HepG2 (cell line): Measurements from ENCODE around the gene SLIT3.

Source experiments
- ZNF660 ChIP-seq: sonication (generic); formaldehyde crosslinking; IDR thresholded peaks from 2 replicates; pipeline ENCODE4 v1.5.1; 2020; ENCODE audit warnings: mild to moderate bottlenecking, low read depth, missing genetic modification reagents, borderline replicate concordance
- ZNF678 ChIP-seq: sonication (generic); formaldehyde crosslinking; IDR thresholded peaks from 2 replicates; pipeline ENCODE4 v1.4.0; 2020; ENCODE audit warnings: mild to moderate bottlenecking, missing genetic modification reagents
- TF ChIP-seq, protein P1 (sequence below), 2 experiments: fragments of 450-650 bp in 1 of 2; sonication (generic) in 1 of 2; formaldehyde crosslinking in 1 of 2; IDR thresholded peaks; 2 replicates each; pipeline versions ENCODE4 v1.6.1 to v1.8.0; 2016 to 2022; ENCODE audit warnings: antibody characterized with exemption in 1 of 2, mild to moderate bottlenecking in 1 of 2, missing genetic modification reagents in 1 of 2
- TF ChIP-seq, protein P2 (sequence below): sonication (generic); formaldehyde crosslinking; IDR thresholded peaks from 2 replicates; pipeline ENCODE4 v1.5.0; 2020; ENCODE audit warnings: mild to moderate bottlenecking, missing genetic modification reagents
- TF ChIP-seq, protein P3 (sequence below): sonication (generic); formaldehyde crosslinking; IDR thresholded peaks from 2 replicates; pipeline ENCODE4 v1.5.1; 2020; ENCODE audit warnings: mild to moderate bottlenecking, missing genetic modification reagents, borderline replicate concordance

DNA sequence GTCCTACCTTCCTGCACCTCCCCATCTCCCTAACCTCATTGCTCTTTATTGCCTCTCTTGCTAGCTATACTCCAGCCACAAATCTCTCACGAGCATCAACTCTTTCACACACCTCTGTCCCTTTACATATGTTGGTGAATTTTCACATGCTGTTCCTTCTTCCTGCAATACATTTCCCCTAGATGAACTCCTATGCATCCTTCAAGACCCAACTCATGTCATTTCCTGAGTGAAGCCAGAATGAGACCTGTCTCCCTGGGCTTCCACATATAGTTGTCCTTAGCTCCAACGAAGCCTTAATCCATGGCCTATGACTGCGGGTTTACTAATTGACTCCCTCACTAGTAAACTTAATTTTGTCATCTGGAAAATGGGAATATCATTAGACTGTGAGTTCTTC lies 424.5 kb downstream of the SLIT3 start:
- TF ChIP-seq ZNF678 (CRISPR knock-in tag): no peak
- TF ChIP-seq, protein P1, sequence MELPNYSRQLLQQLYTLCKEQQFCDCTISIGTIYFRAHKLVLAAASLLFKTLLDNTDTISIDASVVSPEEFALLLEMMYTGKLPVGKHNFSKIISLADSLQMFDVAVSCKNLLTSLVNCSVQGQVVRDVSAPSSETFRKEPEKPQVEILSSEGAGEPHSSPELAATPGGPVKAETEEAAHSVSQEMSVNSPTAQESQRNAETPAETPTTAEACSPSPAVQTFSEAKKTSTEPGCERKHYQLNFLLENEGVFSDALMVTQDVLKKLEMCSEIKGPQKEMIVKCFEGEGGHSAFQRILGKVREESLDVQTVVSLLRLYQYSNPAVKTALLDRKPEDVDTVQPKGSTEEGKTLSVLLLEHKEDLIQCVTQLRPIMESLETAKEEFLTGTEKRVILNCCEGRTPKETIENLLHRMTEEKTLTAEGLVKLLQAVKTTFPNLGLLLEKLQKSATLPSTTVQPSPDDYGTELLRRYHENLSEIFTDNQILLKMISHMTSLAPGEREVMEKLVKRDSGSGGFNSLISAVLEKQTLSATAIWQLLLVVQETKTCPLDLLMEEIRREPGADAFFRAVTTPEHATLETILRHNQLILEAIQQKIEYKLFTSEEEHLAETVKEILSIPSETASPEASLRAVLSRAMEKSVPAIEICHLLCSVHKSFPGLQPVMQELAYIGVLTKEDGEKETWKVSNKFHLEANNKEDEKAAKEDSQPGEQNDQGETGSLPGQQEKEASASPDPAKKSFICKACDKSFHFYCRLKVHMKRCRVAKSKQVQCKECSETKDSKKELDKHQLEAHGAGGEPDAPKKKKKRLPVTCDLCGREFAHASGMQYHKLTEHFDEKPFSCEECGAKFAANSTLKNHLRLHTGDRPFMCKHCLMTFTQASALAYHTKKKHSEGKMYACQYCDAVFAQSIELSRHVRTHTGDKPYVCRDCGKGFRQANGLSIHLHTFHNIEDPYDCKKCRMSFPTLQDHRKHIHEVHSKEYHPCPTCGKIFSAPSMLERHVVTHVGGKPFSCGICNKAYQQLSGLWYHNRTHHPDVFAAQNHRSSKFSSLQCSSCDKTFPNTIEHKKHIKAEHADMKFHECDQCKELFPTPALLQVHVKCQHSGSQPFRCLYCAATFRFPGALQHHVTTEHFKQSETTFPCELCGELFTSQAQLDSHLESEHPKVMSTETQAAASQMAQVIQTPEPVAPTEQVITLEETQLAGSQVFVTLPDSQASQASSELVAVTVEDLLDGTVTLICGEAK (IDR thresholded peaks at IDR 0.05): no peak
- TF ChIP-seq, protein P1 (CRISPR knock-in tag; IDR thresholded peaks at IDR 0.05): no peak
- TF ChIP-seq, protein P2, sequence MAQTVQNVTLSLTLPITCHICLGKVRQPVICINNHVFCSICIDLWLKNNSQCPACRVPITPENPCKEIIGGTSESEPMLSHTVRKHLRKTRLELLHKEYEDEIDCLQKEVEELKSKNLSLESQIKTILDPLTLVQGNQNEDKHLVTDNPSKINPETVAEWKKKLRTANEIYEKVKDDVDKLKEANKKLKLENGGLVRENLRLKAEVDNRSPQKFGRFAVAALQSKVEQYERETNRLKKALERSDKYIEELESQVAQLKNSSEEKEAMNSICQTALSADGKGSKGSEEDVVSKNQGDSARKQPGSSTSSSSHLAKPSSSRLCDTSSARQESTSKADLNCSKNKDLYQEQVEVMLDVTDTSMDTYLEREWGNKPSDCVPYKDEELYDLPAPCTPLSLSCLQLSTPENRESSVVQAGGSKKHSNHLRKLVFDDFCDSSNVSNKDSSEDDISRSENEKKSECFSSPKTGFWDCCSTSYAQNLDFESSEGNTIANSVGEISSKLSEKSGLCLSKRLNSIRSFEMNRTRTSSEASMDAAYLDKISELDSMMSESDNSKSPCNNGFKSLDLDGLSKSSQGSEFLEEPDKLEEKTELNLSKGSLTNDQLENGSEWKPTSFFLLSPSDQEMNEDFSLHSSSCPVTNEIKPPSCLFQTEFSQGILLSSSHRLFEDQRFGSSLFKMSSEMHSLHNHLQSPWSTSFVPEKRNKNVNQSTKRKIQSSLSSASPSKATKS (CRISPR knock-in tag): no peak
- TF ChIP-seq, protein P3, sequence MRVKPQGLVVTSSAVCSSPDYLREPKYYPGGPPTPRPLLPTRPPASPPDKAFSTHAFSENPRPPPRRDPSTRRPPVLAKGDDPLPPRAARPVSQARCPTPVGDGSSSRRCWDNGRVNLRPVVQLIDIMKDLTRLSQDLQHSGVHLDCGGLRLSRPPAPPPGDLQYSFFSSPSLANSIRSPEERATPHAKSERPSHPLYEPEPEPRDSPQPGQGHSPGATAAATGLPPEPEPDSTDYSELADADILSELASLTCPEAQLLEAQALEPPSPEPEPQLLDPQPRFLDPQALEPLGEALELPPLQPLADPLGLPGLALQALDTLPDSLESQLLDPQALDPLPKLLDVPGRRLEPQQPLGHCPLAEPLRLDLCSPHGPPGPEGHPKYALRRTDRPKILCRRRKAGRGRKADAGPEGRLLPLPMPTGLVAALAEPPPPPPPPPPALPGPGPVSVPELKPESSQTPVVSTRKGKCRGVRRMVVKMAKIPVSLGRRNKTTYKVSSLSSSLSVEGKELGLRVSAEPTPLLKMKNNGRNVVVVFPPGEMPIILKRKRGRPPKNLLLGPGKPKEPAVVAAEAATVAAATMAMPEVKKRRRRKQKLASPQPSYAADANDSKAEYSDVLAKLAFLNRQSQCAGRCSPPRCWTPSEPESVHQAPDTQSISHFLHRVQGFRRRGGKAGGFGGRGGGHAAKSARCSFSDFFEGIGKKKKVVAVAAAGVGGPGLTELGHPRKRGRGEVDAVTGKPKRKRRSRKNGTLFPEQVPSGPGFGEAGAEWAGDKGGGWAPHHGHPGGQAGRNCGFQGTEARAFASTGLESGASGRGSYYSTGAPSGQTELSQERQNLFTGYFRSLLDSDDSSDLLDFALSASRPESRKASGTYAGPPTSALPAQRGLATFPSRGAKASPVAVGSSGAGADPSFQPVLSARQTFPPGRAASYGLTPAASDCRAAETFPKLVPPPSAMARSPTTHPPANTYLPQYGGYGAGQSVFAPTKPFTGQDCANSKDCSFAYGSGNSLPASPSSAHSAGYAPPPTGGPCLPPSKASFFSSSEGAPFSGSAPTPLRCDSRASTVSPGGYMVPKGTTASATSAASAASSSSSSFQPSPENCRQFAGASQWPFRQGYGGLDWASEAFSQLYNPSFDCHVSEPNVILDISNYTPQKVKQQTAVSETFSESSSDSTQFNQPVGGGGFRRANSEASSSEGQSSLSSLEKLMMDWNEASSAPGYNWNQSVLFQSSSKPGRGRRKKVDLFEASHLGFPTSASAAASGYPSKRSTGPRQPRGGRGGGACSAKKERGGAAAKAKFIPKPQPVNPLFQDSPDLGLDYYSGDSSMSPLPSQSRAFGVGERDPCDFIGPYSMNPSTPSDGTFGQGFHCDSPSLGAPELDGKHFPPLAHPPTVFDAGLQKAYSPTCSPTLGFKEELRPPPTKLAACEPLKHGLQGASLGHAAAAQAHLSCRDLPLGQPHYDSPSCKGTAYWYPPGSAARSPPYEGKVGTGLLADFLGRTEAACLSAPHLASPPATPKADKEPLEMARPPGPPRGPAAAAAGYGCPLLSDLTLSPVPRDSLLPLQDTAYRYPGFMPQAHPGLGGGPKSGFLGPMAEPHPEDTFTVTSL (CRISPR knock-in tag): no peak
- no peak for TF ChIP-seq ZNF660 (CRISPR knock-in tag)
